Measurements from ENCODE around the gene COG1. TPM values are rescaled to one million over a fixed set of nuclear protein-coding genes. Genes with fewer than 3 reads are reported as not detected.

The COG1 gene
- total RNA-seq, 2 donors from 2014 or later, result 32.1 to 34.1 TPM

- no peak for TF ChIP-seq CTCF (IDR thresholded peaks at IDR 0.05)
- H3K36me3 ChIP-seq, result no peaks in the 10 kb centered on the region
- H3K9me3 ChIP-seq, result no peaks in the 10 kb centered on the region
- H3K27me3 ChIP-seq (replicated peaks; ENCODE audit: insufficient read depth), result no peaks in the 10 kb centered on the region
- DNase-seq (ENCODE audit: low spot score) (no peak), ATAC-seq (ENCODE audit: insufficient number of reproducible peaks, low FRiP score, low read depth) (no peak)
- H3K4me1 ChIP-seq (ENCODE audit: control insufficient read depth in 1 of 2, low read depth in 2 of 2), result no peaks in the 10 kb centered on the region
- H3K4me3 ChIP-seq, result no peak overlapping the region
- H3K27ac ChIP-seq, result no peak overlapping the region
These were observed 63.4 kb downstream of the COG1 start for GRCh38 chr17:73256220-73256619.

- no peak for DNase-seq (ENCODE audit: low spot score)
These were observed 64.7 kb downstream of the COG1 start for GRCh38 chr17:73257516-73257915.

More at GRCh38 chr17:73257516-73257915, 64.7 kb downstream of the COG1 start:
- Histone ChIP-seq H3K9me3 (no peaks in the 10 kb centered on the region), H3K27ac (no peak overlapping the region), H3K27me3 (replicated peaks; ENCODE audit: insufficient read depth) (no peaks in the 10 kb centered on the region), H3K4me1 (ENCODE audit: control insufficient read depth in 1 of 2, low read depth in 2 of 2) (no peaks in the 10 kb centered on the region), H3K4me3 (no peak overlapping the region), H3K36me3 (no peaks in the 10 kb centered on the region)
- no peak for ATAC-seq (ENCODE audit: insufficient number of reproducible peaks, low FRiP score, low read depth)
- no peak for TF ChIP-seq CTCF (IDR thresholded peaks at IDR 0.05)

Other genes with a start within 250 kb of the COG1 start
- 10 to 100 TPM; 12.0 to 29.1 TPM for gene SLC39A11, start 100.4 kb upstream of the COG1 start, total RNA-seq
- 1 to 10 TPM in 1 of 2 donors, under 1 TPM in 1; 0.41 to 2.9 TPM for gene SSTR2, start 28.0 kb upstream of the COG1 start, total RNA-seq
- gene CPSF4L, start 68.8 kb downstream of the COG1 start, total RNA-seq, result not detected
- gene CDC42EP4, start 118.9 kb downstream of the COG1 start, total RNA-seq, result 100 to 1,000 TPM in 1 of 2 donors, 10 to 100 TPM in 1; 73.8 to 134 TPM